Left ventricle myocardium inferior (tissue), 1 donor: ENCODE data around the gene SDR39U1. TPM values are rescaled to one million over a fixed set of nuclear protein-coding genes. Genes with fewer than 3 reads are reported as not detected.
A peak's percentile ranks its signal among the peaks of the same experiment; 100 is the strongest.

ENCODE experiments used
- DNase-seq: peaks from one replicate; pipeline ENCODE4 v3.0.0-alpha.2; 2020
- H3K27ac ChIP-seq: fragments of 200-600 bp; replicated peaks from 2 replicates; pipeline ENCODE4 v1.8.0; 2021
- H3K27me3 ChIP-seq: fragments of 200-600 bp; 2 replicates; pipeline ENCODE4 v1.8.0; 2021; ENCODE audit warnings: low read depth
- H3K36me3 ChIP-seq: fragments of 200-600 bp; 2 replicates; pipeline ENCODE4 v1.8.0; 2021
- H3K4me1 ChIP-seq: fragments of 200-600 bp; 2 replicates; pipeline ENCODE4 v1.8.0; 2021
- H3K4me3 ChIP-seq: fragments of 200-600 bp; 2 replicates; pipeline ENCODE4 v1.8.0; 2021; ENCODE audit warnings: mild to moderate bottlenecking, moderate library complexity
- H3K9me3 ChIP-seq: fragments of 200-600 bp; replicated peaks from 2 replicates; pipeline ENCODE4 v1.8.0; 2021
- CTCF ChIP-seq: fragments of 200-600 bp; IDR thresholded peaks from 2 replicates; pipeline ENCODE4 v1.8.0; 2021; ENCODE audit warnings: antibody characterized with exemption, mild to moderate bottlenecking, borderline replicate concordance
- intact Hi-C: fragments of 100-400 bp; cut with micrococcal nuclease; formaldehyde crosslinking; loops from one replicate; pipeline ENCODE4 v1.11.0; 2022
- total RNA-seq: library from RNA; stranded (reverse); fragmentation: NEBNext Ultra II Directional; extraction: Animal tissue kit (Norgen Biotek cat#: 25700); gene quantifications from one replicate; pipeline ENCODE4 v1.2.1, GENCODE V29; 2021
- donor health status: DM: no; HTN: yes; CAD: no; lungs with severe emphysema.

SDR39U1 gene
- total RNA-seq, 1 donor from 2014 or later, result 74.8 TPM

- intact Hi-C loops, result no loop called here
- Histone ChIP-seq H3K36me3 (peaks cover 27% of the 10 kb centered on the region), H3K27me3 (no peaks in the 10 kb centered on the region), H3K4me3 (no peak overlapping the region), H3K4me1 (peaks cover 39% of the 10 kb centered on the region), H3K9me3 (no peaks in the 10 kb centered on the region), H3K27ac (no peak overlapping the region)
- no peak for TF ChIP-seq CTCF
- DNase-seq, result no peak
Measured at GRCh38 chr14:24406416-24406815, 36.2 kb downstream of the SDR39U1 start.

GRCh38 chr14:24404814-24405213 lies 37.8 kb downstream of the SDR39U1 start:
- no peak overlapping the region for H3K4me3 ChIP-seq
- TF ChIP-seq CTCF, result no peak
- no peaks in the 10 kb centered on the region for H3K9me3 ChIP-seq
- peaks cover 55% of the 10 kb centered on the region for H3K4me1 ChIP-seq
- no peak for DNase-seq
- intact Hi-C loops, result no loop called here
- H3K27me3 ChIP-seq, result no peaks in the 10 kb centered on the region
- H3K36me3 ChIP-seq, result peaks cover 19% of the 10 kb centered on the region
- peak overlapping the region; percentile 87 for H3K27ac ChIP-seq

- H3K9me3 ChIP-seq, result no peaks in the 10 kb centered on the region
- H3K36me3 ChIP-seq, result peaks cover 8% of the 10 kb centered on the region
- H3K4me1 ChIP-seq, result peaks cover 69% of the 10 kb centered on the region
- DNase-seq, result no peak
- H3K4me3 ChIP-seq, result peak overlapping the region; percentile 17
- peak overlapping the region; percentile 87 for H3K27ac ChIP-seq
- intact Hi-C loops, result no loop called here
- no peaks in the 10 kb centered on the region for H3K27me3 ChIP-seq
- no peak for TF ChIP-seq CTCF
Measured at GRCh38 chr14:24403294-24403998, 39.1 kb downstream of the SDR39U1 start.

DNA sequence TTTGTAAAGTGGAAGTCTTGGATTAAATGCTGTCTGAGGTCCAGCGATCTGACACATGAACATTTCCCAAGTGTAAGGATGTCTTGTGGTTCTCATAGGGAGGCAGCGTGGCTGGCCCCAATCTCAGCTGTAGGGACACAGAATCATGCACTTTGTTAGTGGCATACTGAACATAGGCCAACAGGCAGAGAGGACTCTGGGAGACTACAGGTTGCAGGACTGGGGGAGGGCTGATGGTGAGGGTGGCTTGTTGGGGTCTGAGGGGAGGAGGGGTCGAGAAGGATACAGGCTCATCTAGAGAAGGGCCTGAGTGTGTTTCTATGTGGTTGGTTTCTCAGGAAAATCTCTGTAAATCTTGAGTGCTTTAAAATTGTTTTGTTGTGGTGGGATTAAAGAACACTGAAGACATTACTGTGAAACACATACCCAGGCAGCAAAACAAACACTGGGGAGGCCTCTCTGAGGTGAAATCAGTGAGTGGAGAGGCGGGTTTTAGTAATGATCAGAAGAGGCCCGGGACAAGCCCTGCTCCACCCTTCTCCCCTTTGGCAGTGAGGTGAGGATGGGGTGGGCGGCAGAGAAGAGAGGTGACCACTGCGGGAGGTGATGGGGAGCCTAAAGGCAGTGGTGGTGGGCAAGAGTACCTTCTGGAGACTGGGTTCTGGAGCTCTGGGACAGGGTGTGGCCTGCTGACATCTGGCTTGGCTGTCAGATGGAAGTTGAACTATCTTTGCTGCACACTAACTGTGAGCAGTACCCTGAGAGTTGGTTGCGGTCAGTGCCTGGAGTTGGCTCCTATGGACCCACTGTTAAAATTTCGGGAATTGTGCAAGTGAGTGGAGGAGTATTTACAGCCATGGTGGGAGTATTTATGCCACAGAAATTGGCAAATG lies 40.5 kb downstream of the SDR39U1 start:
- no peak for TF ChIP-seq CTCF
- intact Hi-C loops, result no loop called here
- no peak for DNase-seq
- no peaks in the 10 kb centered on the region for H3K9me3 ChIP-seq
- H3K4me3 ChIP-seq, result peak overlapping the region; percentile 75
- H3K27me3 ChIP-seq, result no peaks in the 10 kb centered on the region
- peaks cover 79% of the 10 kb centered on the region for H3K4me1 ChIP-seq
- H3K36me3 ChIP-seq, result no peaks in the 10 kb centered on the region
- H3K27ac ChIP-seq, result peak overlapping the region; percentile 87

GRCh38 chr14:24399999-24400718 lies 42.4 kb downstream of the SDR39U1 start:
- Histone ChIP-seq H3K9me3 (no peaks in the 10 kb centered on the region), H3K27me3 (no peaks in the 10 kb centered on the region), H3K4me3 (peak overlapping the region; percentile 75), H3K4me1 (peaks cover 75% of the 10 kb centered on the region), H3K27ac (peak overlapping the region; percentile 87), H3K36me3 (no peaks in the 10 kb centered on the region)
- intact Hi-C loops, result no loop called here
- DNase-seq, result no peak
- TF ChIP-seq CTCF, result no peak
